Adipocyte (in vitro differentiated cells): Measurements from ENCODE around the gene AMHR2.
A peak's percentile ranks its signal among the peaks of the same experiment; 100 is the strongest.
"Not testable (repeated sequence)": the region's sequence is repeated elsewhere in the genome, so short reads cannot be mapped to it uniquely, and the experiment has no call there.

Experiments
- DNase-seq: peaks from one replicate; pipeline ENCODE4 v3.0.0-alpha.2; 2015; ENCODE audit warnings: low read depth
- H3K27me3 ChIP-seq: replicated peaks from 2 replicates; pipeline ENCODE4 v1.7.0; 2013; ENCODE audit warnings: mild to moderate bottlenecking, low read length, moderate library complexity; ENCODE audit not compliant: control insufficient read depth, insufficient read depth
- H3K36me3 ChIP-seq: 2 replicates; pipeline ENCODE4 v1.7.0; 2013; ENCODE audit warnings: low read length, mild to moderate bottlenecking, moderate library complexity; ENCODE audit not compliant: control insufficient read depth, insufficient read depth, severe bottlenecking
- H3K4me1 ChIP-seq: 2 replicates; pipeline ENCODE4 v1.7.0; 2013; ENCODE audit warnings: mild to moderate bottlenecking, low read length, moderate library complexity; ENCODE audit not compliant: control insufficient read depth, insufficient read depth
- H3K4me3 ChIP-seq: 2 replicates; pipeline ENCODE4 v1.7.0; 2013; ENCODE audit warnings: mild to moderate bottlenecking, low read length, moderate library complexity
- H3K9ac ChIP-seq: 2 replicates; pipeline ENCODE4 v1.7.0; 2013; ENCODE audit warnings: mild to moderate bottlenecking, low read length, moderate library complexity
- H3K9me3 ChIP-seq: 2 replicates; pipeline ENCODE4 v1.7.0; 2013; ENCODE audit warnings: mild to moderate bottlenecking, low read length, moderate library complexity; ENCODE audit not compliant: control insufficient read depth

AMHR2 gene

DNA sequence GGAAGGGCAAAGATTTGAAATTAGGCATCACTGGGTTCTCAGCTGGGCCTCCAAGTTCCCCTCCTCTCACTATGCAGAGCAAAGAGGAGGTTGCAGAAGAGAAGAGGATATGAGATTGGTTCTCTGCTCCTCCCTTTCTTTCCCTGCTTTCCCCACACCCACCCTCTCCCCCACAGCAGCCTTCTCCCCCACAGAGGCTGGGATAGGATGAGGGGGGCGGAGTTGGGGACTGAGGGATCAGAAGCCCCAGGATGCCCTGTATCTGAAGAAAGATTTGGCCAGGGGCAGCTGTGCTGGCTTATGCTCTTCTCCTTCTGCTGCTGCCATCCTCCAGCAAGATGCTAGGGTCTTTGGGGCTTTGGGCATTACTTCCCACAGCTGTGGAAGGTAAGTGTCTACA lies at the start of gene AMHR2:
AMHR2 (plus strand) TSS at position 259 of the 400 bp plus-strand sequence; CDS start at position 339, 80 bp downstream.
- Histone ChIP-seq H3K27me3 (peaks cover 8% of the 10 kb centered on the region), H3K9me3 (no peaks in the 10 kb centered on the region), H3K4me3 (no peak within 1 kb of the TSS), H3K9ac (no peak within 1 kb of the TSS), H3K36me3 (no peaks in the 10 kb centered on the region), H3K4me1 (peaks cover 4% of the 10 kb centered on the region)
- no peak for DNase-seq

DNA sequence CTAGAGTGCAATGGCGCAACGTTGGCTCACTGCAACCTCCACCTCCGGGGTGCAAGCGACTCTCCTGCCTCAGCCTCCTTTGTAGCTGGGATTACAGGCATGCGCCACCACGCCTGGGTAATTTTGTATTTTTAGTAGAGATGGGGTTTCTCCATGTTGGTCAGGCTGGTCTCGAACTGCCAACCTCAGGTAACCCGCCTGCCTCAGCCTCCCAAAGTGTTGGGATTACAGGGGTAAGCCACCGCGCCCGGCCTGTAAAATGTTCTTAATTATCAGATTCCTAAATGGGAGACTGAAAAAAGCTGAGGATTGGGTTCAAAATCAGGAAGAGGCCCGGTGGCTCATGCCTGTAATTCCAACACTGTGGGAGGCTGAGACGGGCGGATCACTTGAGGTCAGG lies 49.4 kb upstream of the AMHR2 start:
- not testable (repeated sequence) for H3K36me3 ChIP-seq, H3K27me3 ChIP-seq, H3K4me3 ChIP-seq, H3K9ac ChIP-seq, DNase-seq, H3K9me3 ChIP-seq
- H3K4me1 ChIP-seq = peaks cover 29% of the 10 kb centered on the region

DNA sequence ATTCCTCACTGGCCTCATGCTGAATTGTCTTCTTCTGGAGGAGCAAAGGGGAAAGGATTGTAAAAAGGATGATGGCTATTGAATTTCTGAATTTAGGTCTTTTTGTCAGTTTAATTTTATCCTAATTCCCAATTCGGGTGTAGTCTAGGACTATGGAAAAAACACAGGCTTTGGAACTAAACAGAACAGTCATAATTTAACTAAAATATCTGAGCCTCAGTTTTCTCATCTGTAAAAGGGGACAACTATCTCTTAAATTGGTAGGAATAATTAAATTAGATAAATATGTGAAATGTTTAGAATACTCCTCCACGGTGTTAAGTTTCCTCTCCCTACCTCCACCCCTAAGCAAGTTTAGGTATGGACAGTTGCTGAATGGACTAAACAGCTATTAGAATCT lies 46.9 kb upstream of the AMHR2 start:
- H3K9ac ChIP-seq = no peak overlapping the region
- no peaks in the 10 kb centered on the region for H3K9me3 ChIP-seq
- H3K36me3 ChIP-seq = no peaks in the 10 kb centered on the region
- no peak overlapping the region for H3K4me3 ChIP-seq
- no peak for DNase-seq
- no peaks in the 10 kb centered on the region for H3K27me3 ChIP-seq
- peaks cover 22% of the 10 kb centered on the region for H3K4me1 ChIP-seq

DNA sequence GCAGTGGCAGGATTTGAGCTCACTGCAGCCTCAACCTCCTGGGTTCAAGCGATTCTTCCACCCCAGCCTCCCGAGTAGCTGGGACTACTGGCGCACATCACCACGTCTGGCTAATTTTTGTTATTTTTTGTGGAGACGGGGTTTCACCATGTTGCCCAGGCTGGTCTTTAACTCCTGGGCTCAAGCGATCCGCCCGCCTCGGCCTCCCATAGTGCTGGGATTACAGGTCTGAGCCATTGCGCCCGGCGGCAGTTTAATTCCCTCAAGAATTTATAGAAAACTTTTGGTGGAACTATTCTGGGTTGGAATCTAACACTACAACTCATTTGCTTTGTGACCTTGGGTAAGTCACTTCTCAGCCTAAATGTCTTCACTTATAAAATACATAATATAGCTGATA lies 45.4 kb upstream of the AMHR2 start:
- no peaks in the 10 kb centered on the region for H3K9me3 ChIP-seq
- peaks cover 12% of the 10 kb centered on the region for H3K36me3 ChIP-seq
- DNase-seq = no peak
- no peaks in the 10 kb centered on the region for H3K27me3 ChIP-seq
- no peak overlapping the region for H3K9ac ChIP-seq
- H3K4me3 ChIP-seq = no peak overlapping the region
- H3K4me1 ChIP-seq = peaks cover 28% of the 10 kb centered on the region

DNA sequence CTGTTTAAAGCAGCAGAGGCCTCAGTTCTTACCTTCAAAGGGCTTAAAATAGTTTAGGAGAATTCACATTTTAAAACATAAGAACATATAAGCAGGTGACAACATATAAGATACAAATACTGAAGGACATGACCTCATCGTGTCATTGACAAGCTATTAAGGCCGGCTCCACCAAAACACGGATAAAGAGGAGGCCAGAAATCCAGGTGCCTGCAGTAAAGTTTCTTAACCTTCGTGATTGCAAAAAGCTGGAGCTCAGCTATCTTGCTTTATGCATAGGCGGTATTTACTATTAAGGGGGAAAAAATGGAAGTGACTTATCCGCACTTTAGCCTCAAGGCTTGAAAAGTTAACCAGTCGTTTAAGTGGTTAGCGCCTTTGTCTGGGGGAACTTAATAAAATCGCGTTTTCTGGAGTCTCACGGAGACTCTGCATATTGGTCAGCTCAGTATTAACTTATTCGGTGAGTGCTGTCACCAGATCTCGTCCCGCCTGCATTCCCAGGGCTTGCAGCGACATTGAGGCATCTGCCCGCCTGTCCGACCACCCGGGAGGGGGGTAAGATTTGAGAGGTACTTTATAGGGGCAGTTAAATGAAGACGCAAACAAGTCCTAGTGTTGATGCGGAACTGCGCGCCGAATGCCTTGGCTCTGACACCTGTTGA lies 44.8 kb upstream of the AMHR2 start:
- Histone ChIP-seq H3K36me3 (peaks cover 18% of the 10 kb centered on the region), H3K27me3 (no peaks in the 10 kb centered on the region), H3K4me1 (peaks cover 34% of the 10 kb centered on the region), H3K4me3 (peak overlapping the region; percentile 83), H3K9ac (peak overlapping the region; percentile 91), H3K9me3 (no peaks in the 10 kb centered on the region)
- no peak for DNase-seq

DNA sequence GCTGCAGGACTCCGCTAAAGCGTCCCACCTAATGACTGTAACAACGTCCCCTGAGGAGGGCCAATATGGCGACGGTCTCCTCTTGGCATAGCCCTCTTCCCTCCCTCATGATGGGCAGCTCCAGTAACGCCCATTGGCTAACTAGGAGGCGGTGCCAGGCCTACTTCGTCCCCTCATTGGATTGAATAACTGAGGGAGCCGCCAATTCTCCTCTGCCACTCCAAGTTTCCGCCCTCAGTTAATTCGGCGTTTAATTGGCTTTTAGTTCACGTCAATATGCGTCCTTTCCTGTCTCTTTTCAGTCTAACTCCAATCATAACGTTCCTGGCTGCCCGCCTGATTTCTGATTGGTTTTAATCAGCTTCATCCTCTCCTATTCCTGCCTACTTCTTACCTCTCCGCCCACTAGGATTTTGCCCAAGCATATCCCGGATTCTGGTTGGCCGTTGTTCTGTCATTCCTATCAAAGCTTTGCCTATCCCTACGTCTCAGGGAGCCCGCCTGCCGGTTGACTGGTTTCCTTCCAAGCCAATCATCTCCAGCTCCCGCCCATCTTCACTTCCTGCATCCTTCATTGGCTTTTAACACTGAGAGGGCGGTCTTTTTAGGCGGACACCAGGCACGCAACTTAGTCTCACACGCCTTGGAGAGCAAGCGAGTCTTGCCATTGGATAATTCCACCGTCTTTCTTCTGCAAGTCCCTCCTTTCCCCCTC lies 44.1 kb upstream of the AMHR2 start:
- Histone ChIP-seq H3K9ac (peak overlapping the region; percentile 91), H3K9me3 (no peaks in the 10 kb centered on the region), H3K27me3 (no peaks in the 10 kb centered on the region), H3K4me1 (peaks cover 38% of the 10 kb centered on the region), H3K4me3 (peak overlapping the region; percentile 83), H3K36me3 (peaks cover 18% of the 10 kb centered on the region)
- DNase-seq = peak; percentile 100

DNA sequence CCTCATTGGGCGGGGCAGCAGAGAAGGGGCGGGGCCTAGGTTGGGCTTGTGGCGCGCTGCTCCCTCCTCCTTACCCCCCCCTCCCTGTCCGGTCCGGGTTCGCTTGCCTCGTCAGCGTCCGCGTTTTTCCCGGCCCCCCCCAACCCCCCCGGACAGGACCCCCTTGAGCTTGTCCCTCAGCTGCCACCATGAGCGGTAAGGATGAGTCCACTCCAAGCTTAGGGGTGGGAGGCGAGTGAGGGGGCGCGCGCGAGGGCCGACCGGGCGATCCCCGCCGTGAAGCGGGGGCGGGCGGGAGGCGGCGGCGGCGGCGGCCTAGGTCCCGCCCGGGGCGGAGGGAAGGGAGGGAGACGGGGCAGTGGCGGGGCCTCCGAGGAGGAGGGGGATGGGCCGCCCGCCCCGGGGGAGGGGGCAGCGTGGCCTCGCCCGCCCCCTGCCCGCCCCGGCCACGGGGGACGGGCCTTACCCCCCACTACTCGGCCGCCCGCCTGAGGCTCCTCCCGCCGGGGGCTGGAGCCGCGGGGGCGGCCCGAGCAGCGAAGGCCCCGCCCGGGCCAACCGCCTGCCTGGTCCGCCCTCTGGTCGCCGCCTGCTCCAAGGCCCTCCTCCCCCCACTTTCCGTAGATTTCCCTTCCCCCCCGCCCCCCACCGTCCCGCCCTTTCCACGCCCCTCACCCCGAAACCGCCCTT lies 43.4 kb upstream of the AMHR2 start, which contains the start of gene SP1:
SP1 (plus strand) TSS at position 73 of the 690 bp plus-strand sequence; CDS start at position 189, 116 bp downstream.
- no peaks in the 10 kb centered on the region for H3K9me3 ChIP-seq
- H3K27me3 ChIP-seq = no peaks in the 10 kb centered on the region
- H3K36me3 ChIP-seq = peaks cover 18% of the 10 kb centered on the region
- peak within 1 kb of the TSS; percentile 91 for H3K9ac ChIP-seq
- peak within 1 kb of the TSS; percentile 85 for H3K4me3 ChIP-seq
- peak; percentile 96 for DNase-seq
- peaks cover 42% of the 10 kb centered on the region for H3K4me1 ChIP-seq

DNA sequence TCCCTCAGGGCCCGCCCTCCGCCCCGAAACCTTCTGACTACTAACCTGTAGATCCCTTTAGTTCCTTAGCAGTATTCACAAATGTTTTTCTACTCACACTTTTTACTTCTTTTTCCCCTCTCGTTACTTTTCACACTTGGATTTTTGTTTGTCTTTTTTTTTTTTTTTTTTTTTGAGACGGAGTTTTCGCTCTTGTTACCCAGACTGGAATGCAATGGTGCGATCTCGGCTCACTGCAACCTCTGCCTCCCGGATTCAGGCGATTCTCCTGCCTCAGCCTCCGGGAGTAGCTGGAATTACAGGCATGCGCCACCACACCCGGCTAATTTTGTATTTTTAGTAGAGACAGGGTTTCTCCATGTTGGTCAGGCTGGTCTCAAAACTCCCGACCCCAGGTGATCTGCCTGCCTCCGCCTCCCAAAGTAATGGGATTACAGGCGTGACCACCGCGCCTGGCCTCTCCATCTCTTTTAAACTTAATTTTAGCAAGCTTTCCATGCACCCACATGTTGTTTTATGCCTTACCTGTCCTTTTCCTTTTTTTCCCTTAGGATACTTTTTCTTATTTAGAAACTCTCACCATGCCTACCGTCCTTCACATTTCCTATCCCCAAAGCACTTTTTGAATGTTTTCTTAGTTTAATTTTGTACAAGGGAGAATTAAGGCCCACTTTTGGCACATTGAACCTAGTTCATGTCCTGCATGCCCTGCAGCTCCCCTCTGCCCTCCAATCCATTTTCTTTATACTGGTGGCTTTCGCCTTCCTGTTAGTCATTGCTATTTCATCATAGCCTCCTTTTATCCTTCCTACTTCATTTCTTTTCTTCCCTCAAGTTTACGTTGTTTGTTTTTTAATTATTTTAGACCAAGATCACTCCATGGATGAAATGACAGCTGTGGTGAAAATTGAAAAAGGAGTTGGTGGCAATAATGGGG lies 42.6 kb upstream of the AMHR2 start:
- DNase-seq = peak; percentile 67
- Histone ChIP-seq H3K27me3 (no peaks in the 10 kb centered on the region), H3K9me3 (no peaks in the 10 kb centered on the region), H3K4me3 (peak overlapping the region; percentile 85), H3K4me1 (peaks cover 46% of the 10 kb centered on the region), H3K36me3 (peaks cover 18% of the 10 kb centered on the region), H3K9ac (peak overlapping the region; percentile 88)

DNA sequence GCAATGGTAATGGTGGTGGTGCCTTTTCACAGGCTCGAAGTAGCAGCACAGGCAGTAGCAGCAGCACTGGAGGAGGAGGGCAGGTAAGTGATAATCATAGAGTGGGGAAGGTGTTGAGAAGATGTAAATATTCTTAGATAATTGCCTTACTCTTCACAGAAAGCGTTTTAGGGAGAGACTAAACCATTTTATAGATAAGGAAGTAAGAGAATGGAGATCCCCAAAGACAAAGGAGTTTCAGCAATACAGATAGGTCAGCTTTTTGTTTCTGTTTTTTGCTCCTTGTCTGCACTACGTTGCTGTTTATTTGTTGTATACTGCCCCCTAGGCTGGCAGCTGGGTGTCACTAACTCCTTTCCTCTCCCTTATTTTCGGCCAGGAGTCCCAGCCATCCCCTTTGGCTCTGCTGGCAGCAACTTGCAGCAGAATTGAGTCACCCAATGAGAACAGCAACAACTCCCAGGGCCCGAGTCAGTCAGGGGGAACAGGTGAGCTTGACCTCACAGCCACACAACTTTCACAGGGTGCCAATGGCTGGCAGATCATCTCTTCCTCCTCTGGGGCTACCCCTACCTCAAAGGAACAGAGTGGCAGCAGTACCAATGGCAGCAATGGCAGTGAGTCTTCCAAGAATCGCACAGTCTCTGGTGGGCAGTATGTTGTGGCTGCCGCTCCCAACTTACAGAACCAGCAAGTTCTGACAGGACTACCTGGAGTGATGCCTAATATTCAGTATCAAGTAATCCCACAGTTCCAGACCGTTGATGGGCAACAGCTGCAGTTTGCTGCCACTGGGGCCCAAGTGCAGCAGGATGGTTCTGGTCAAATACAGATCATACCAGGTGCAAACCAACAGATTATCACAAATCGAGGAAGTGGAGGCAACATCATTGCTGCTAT lies 41.7 kb upstream of the AMHR2 start:
- Histone ChIP-seq H3K4me3 (peak overlapping the region; percentile 85), H3K27me3 (no peaks in the 10 kb centered on the region), H3K9me3 (no peaks in the 10 kb centered on the region), H3K36me3 (peaks cover 18% of the 10 kb centered on the region), H3K4me1 (peaks cover 51% of the 10 kb centered on the region), H3K9ac (peak overlapping the region; percentile 88)
- peak; percentile 78 for DNase-seq

DNA sequence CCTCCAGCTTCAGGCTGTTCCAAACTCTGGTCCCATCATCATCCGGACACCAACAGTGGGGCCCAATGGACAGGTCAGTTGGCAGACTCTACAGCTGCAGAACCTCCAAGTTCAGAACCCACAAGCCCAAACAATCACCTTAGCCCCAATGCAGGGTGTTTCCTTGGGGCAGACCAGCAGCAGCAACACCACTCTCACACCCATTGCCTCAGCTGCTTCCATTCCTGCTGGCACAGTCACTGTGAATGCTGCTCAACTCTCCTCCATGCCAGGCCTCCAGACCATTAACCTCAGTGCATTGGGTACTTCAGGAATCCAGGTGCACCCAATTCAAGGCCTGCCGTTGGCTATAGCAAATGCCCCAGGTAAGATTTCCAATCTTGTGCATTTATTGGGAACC lies 40.4 kb upstream of the AMHR2 start:
- peak overlapping the region; percentile 85 for H3K4me3 ChIP-seq
- H3K36me3 ChIP-seq = peaks cover 18% of the 10 kb centered on the region
- H3K9me3 ChIP-seq = no peaks in the 10 kb centered on the region
- H3K9ac ChIP-seq = peak overlapping the region; percentile 49
- DNase-seq = no peak
- H3K27me3 ChIP-seq = no peaks in the 10 kb centered on the region
- H3K4me1 ChIP-seq = peaks cover 63% of the 10 kb centered on the region
